Fibroblast of upper back skin (primary cell): Measurements from ENCODE around the gene PLRG1.

ENCODE experiments used
- DNase-seq: peaks from one replicate; pipeline ENCODE4 v3.0.0-alpha.2; 2013

Gene PLRG1

GRCh38 chr4:154573190-154573870 lies 23.1 kb upstream of the PLRG1 start:
- no peak for DNase-seq

GRCh38 chr4:154569584-154569983 lies 19.4 kb upstream of the PLRG1 start:
- DNase-seq = no peak

- DNase-seq = no peak
These were observed 18.8 kb upstream of the PLRG1 start for GRCh38 chr4:154569028-154569427.

- DNase-seq = no peak
These were observed 16.5 kb upstream of the PLRG1 start for GRCh38 chr4:154566639-154567204.

- no peak for DNase-seq
These were observed 15.5 kb upstream of the PLRG1 start for GRCh38 chr4:154565704-154566103.

- no peak for DNase-seq
These were observed 14.1 kb upstream of the PLRG1 start for GRCh38 chr4:154564311-154564710.

- DNase-seq = no peak
These were observed 12.6 kb upstream of the PLRG1 start, which contains the start of gene FGB for GRCh38 chr4:154562697-154563254. Gene FGB, plus strand, starts transcription at chr4:154563011. Its CDS starts 8 bp downstream, at chr4:154563019.

- peak; percentile 63 for DNase-seq
These were observed 10.6 kb upstream of the PLRG1 start for GRCh38 chr4:154560824-154561231.

- no peak for DNase-seq
These were observed 10.2 kb upstream of the PLRG1 start for GRCh38 chr4:154560419-154560801.

GRCh38 chr4:154559494-154560418 lies 9.6 kb upstream of the PLRG1 start:
- DNase-seq = peak; percentile 43

GRCh38 chr4:154559141-154559493 lies 8.9 kb upstream of the PLRG1 start:
- DNase-seq = no peak

- DNase-seq = peak; percentile 81
These were observed 1.9 kb upstream of the PLRG1 start for GRCh38 chr4:154551872-154552686.

- no peak for DNase-seq
These were observed 4.5 kb downstream of the PLRG1 start for GRCh38 chr4:154545689-154546088.

- DNase-seq = no peak
These were observed 7.8 kb downstream of the PLRG1 start for GRCh38 chr4:154542271-154542879.

- DNase-seq = peak; percentile 18
These were observed 15.9 kb downstream of the PLRG1 start for GRCh38 chr4:154534296-154534695.

GRCh38 chr4:154529728-154530519 lies 20.3 kb downstream of the PLRG1 start:
- DNase-seq = no peak

GRCh38 chr4:154528869-154529268 lies 21.3 kb downstream of the PLRG1 start:
- DNase-seq = no peak

GRCh38 chr4:154527308-154527707 lies 22.9 kb downstream of the PLRG1 start:
- DNase-seq = no peak

GRCh38 chr4:154526151-154526550 lies 24.0 kb downstream of the PLRG1 start:
- no peak for DNase-seq

- no peak for DNase-seq
These were observed 28.6 kb downstream of the PLRG1 start for GRCh38 chr4:154521607-154522006.

- no peak for DNase-seq
These were observed 31.0 kb downstream of the PLRG1 start for GRCh38 chr4:154519214-154519613.
